Measurements from ENCODE around the gene CDK14.

Gene CDK14

GRCh38 chr7:90946730-90947501 lies 350.8 kb downstream of the CDK14 start:
- no peak for DNase-seq (ENCODE audit: low read depth, low spot score)

- no peak for DNase-seq (ENCODE audit: low read depth, low spot score)
These were observed 352.0 kb downstream of the CDK14 start for GRCh38 chr7:90948085-90948484.

GRCh38 chr7:90951229-90951628 lies 355.1 kb downstream of the CDK14 start:
- DNase-seq (ENCODE audit: low read depth, low spot score) = no peak

GRCh38 chr7:90951986-90952954 lies 356.1 kb downstream of the CDK14 start:
- no peak for DNase-seq (ENCODE audit: low read depth, low spot score)

- no peak for DNase-seq (ENCODE audit: low read depth, low spot score)
These were observed 359.6 kb downstream of the CDK14 start for GRCh38 chr7:90955641-90956207.

- no peak for DNase-seq (ENCODE audit: low read depth, low spot score)
These were observed 361.8 kb downstream of the CDK14 start for GRCh38 chr7:90957883-90958282.

GRCh38 chr7:90958647-90959046 lies 362.5 kb downstream of the CDK14 start:
- DNase-seq (ENCODE audit: low read depth, low spot score) = no peak

GRCh38 chr7:90961037-90961725 lies 365.1 kb downstream of the CDK14 start:
- no peak for DNase-seq (ENCODE audit: low read depth, low spot score)

GRCh38 chr7:90965211-90965610 lies 369.1 kb downstream of the CDK14 start:
- DNase-seq (ENCODE audit: low read depth, low spot score) = no peak

GRCh38 chr7:90966346-90966745 lies 370.2 kb downstream of the CDK14 start:
- DNase-seq (ENCODE audit: low read depth, low spot score) = no peak

GRCh38 chr7:90968871-90969270 lies 372.8 kb downstream of the CDK14 start:
- DNase-seq (ENCODE audit: low read depth, low spot score) = no peak

- DNase-seq (ENCODE audit: low read depth, low spot score) = no peak
These were observed 376.9 kb downstream of the CDK14 start for GRCh38 chr7:90972906-90973550.

- DNase-seq (ENCODE audit: low read depth, low spot score) = no peak
These were observed 380.9 kb downstream of the CDK14 start for GRCh38 chr7:90977056-90977455.

GRCh38 chr7:90980545-90980944 lies 384.4 kb downstream of the CDK14 start:
- no peak for DNase-seq (ENCODE audit: low read depth, low spot score)

- DNase-seq (ENCODE audit: low read depth, low spot score) = no peak
These were observed 386.1 kb downstream of the CDK14 start for GRCh38 chr7:90982228-90982627.

- DNase-seq (ENCODE audit: low read depth, low spot score) = no peak
These were observed 388.6 kb downstream of the CDK14 start for GRCh38 chr7:90984692-90985091.

GRCh38 chr7:90988516-90988915 lies 392.4 kb downstream of the CDK14 start:
- no peak for DNase-seq (ENCODE audit: low read depth, low spot score)

- DNase-seq (ENCODE audit: low read depth, low spot score) = no peak
These were observed 393.1 kb downstream of the CDK14 start for GRCh38 chr7:90988996-90989765.

GRCh38 chr7:90994121-90994520 lies 398.0 kb downstream of the CDK14 start:
- no peak for DNase-seq (ENCODE audit: low read depth, low spot score)

GRCh38 chr7:90994601-90995000 lies 398.5 kb downstream of the CDK14 start:
- DNase-seq (ENCODE audit: low read depth, low spot score) = no peak
